Measurements from ENCODE around the gene CALN1. TPM values are rescaled to one million over a fixed set of nuclear protein-coding genes. Genes with fewer than 3 reads are reported as not detected.

The CALN1 gene
- total and polyA plus RNA-seq, 2 of the 8 experiments (the other 6 are each of a cell fraction or from before 2014, with no cell fraction given) = 6.4 to 15.2 TPM

DNA sequence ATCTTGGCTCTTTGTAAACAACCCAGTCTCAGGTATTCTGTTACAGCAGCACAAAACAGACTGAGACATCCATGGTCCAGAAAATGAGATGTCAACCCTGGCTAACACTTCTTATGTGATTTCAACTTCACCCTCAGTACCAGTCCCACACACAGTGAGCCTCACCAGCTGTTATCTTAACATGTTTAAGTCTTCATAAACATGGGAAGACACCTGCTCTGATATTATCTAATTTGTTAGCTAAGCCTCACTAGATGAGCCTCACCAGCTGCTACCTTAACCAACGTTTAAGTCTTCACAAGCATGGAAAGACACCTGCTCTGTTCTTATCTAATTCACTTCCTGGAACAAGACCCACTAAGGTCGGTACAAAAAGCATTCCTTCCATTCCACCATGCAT, 130.8 kb downstream of the CALN1 start:
- Histone ChIP-seq H3K4me1 (replicated peaks in 1 of 4; ENCODE audit: control insufficient read depth in 3 of 4, insufficient read depth in 4 of 4, low read length in 3 of 4) (no peaks in the 10 kb centered on the region; a peak in 1 of 7 replicates), H2BK12ac (ENCODE audit: low read depth, low read length) (no peak overlapping the region), H4K91ac (replicated peaks; ENCODE audit: insufficient read length, low read length) (no peak overlapping the region), H4K8ac (ENCODE audit: extremely low read depth, insufficient read depth, low read length) (no peak overlapping the region), H4K20me1 (replicated peaks in 1 of 2; ENCODE audit: control insufficient read depth in 1 of 2, insufficient read depth in 2 of 2, low read length in 2 of 2) (no peaks in the 10 kb centered on the region), H3K23ac (ENCODE audit: insufficient read length) (no peak overlapping the region), H3K4me3 (ENCODE audit: extremely low read depth in 1 of 4, insufficient read depth in 2 of 4, low read depth in 3 of 4, low read length in 4 of 4) (no peak overlapping the region), H2BK5ac (ENCODE audit: low read depth, low read length) (no peak overlapping the region), H3K14ac (ENCODE audit: insufficient read length) (no peak overlapping the region), H3K9ac (replicated peaks in 1 of 4; ENCODE audit: extremely low read depth in 1 of 4, low read depth in 3 of 4, low read length in 3 of 4) (no peak overlapping the region), H2BK20ac (ENCODE audit: low read length) (no peak overlapping the region), H3K79me2 (ENCODE audit: control insufficient read depth in 1 of 2, insufficient read depth in 2 of 2, low read length in 2 of 2) (no peaks in the 10 kb centered on the region), H2BK15ac (ENCODE audit: low read length) (no peak overlapping the region), H3K4ac (replicated peaks; ENCODE audit: insufficient read length, low read depth, low read length) (no peak overlapping the region), H3K4me2 (ENCODE audit: insufficient read depth in 1 of 2, low read depth in 2 of 2, low read length in 2 of 2) (no peak overlapping the region), H3K56ac (replicated peaks; ENCODE audit: insufficient read length, low read depth, low read length) (no peak overlapping the region), H3K36me3 (ENCODE audit: control insufficient read depth in 2 of 4, insufficient read depth in 4 of 4, low read length in 3 of 4) (peaks cover 0 to 5% (median 0%) of the 10 kb centered on the region in 4 experiments; a peak in 1 of 8 replicates), H4K5ac (ENCODE audit: insufficient read length, low read depth, low read length) (no peak overlapping the region), H3K79me1 (ENCODE audit: low read depth, low read length) (no peaks in the 10 kb centered on the region), H3K27me3 (replicated peaks in 1 of 4; ENCODE audit: control insufficient read depth in 3 of 4, extremely low read depth in 1 of 4, insufficient read depth in 3 of 4, low read length in 3 of 4) (no peaks in the 10 kb centered on the region), H2BK120ac (replicated peaks; ENCODE audit: low read depth, low read length) (no peak overlapping the region), H3K23me2 (ENCODE audit: low read depth, low read length) (no peaks in the 10 kb centered on the region), H2AFZ (ENCODE audit: low read length) (no peak overlapping the region), H3K18ac (ENCODE audit: extremely low read depth, low read length) (no peak overlapping the region), H3K9me3 (ENCODE audit: insufficient read depth in 2 of 2, low read depth in 1 of 2, low read length in 1 of 2) (peaks cover 0 to 9% of the 10 kb centered on the region in 2 experiments; a peak in 2 of 4 replicates), H2AK5ac (ENCODE audit: low read depth, low read length) (no peak overlapping the region), H3K27ac (ENCODE audit: low read depth, low read length) (no peak overlapping the region)
- ChIA-PET CTCF (ENCODE audit: partially characterized antibody) (interaction anchor here (0.6 to 2.3 kb wide), 5 partner anchors 13 to 95 kb away, joined by 3 to 5 read pairs (median 3); no protein-coding TSS in a partner anchor), POLR2A (ENCODE audit: partially characterized antibody) (interaction anchor here (1.2 kb wide), 1 partner anchor 11 kb away, joined by 3 read pairs; no protein-coding TSS in a partner anchor)
- TF ChIP-seq BCL11A (IDR thresholded peaks at IDR 0.05; ENCODE audit: low read depth in 2 of 2, low read length in 2 of 2) = no peak
- TF ChIP-seq, protein P1, sequence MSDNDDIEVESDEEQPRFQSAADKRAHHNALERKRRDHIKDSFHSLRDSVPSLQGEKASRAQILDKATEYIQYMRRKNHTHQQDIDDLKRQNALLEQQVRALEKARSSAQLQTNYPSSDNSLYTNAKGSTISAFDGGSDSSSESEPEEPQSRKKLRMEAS (IDR thresholded peaks at IDR 0.05) = no peak
- TF ChIP-seq NANOG (IDR thresholded peaks at IDR 0.05; ENCODE audit: insufficient read depth, low read depth, low read length, poor library complexity, severe bottlenecking) = no peak
- no peak for TF ChIP-seq BRCA1 (IDR thresholded peaks at IDR 0.05; ENCODE audit: low read depth, low read length)
- TF ChIP-seq, protein P2, sequence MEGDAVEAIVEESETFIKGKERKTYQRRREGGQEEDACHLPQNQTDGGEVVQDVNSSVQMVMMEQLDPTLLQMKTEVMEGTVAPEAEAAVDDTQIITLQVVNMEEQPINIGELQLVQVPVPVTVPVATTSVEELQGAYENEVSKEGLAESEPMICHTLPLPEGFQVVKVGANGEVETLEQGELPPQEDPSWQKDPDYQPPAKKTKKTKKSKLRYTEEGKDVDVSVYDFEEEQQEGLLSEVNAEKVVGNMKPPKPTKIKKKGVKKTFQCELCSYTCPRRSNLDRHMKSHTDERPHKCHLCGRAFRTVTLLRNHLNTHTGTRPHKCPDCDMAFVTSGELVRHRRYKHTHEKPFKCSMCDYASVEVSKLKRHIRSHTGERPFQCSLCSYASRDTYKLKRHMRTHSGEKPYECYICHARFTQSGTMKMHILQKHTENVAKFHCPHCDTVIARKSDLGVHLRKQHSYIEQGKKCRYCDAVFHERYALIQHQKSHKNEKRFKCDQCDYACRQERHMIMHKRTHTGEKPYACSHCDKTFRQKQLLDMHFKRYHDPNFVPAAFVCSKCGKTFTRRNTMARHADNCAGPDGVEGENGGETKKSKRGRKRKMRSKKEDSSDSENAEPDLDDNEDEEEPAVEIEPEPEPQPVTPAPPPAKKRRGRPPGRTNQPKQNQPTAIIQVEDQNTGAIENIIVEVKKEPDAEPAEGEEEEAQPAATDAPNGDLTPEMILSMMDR (IDR thresholded peaks at IDR 0.05; ENCODE audit: control extremely low read depth in 1 of 3, insufficient read depth in 1 of 3, low read depth in 1 of 3, low read length in 3 of 3) = no peak
- TF ChIP-seq SRF (IDR thresholded peaks at IDR 0.05; ENCODE audit: low read depth, low read length) = no peak
- TF ChIP-seq RXRA (IDR thresholded peaks at IDR 0.05; ENCODE audit: insufficient read depth, low read depth, low read length) = no peak
- TF ChIP-seq SIX5 (IDR thresholded peaks at IDR 0.05; ENCODE audit: low read depth, low read length) = no peak
- no peak for TF ChIP-seq SP1 (IDR thresholded peaks at IDR 0.05; ENCODE audit: low read depth, low read length)
- TF ChIP-seq TEAD4 (IDR thresholded peaks at IDR 0.05; ENCODE audit: low read depth, low read length) = no peak
- no peak for TF ChIP-seq POU5F1 (IDR thresholded peaks at IDR 0.05; ENCODE audit: low read depth, low read length)
- DNase-seq (ENCODE audit: low read depth in 1 of 2, low spot score in 2 of 2) (no peak), FAIRE-seq (no peak)
- 97% methylated on average over 2 of the region's 2 CpGs; no CpG with 5 or more reads in 1 of the 2 experiments for WGBS, 2 experiments (ENCODE audit: extremely low coverage in 1 of 2, insufficient coverage in 1 of 2, insufficient read length in 1 of 2, insufficient replicate concordance in 2 of 2, low coverage in 1 of 2, low lambda C conversion rate in 2 of 2, missing lambda C conversion rate in 1 of 2)

All from H1 (cell line).